HG02884 (cell line): ENCODE data around the gene MAGIX.

ENCODE experiments used
- ATAC-seq: cut with Tn5 transposase; IDR thresholded peaks from one replicate; pipeline ENCODE4 v1.9.1; 2021; ENCODE audit warnings: mild to moderate bottlenecking, moderate library complexity; ENCODE audit not compliant: unreplicated experiment

Gene MAGIX

DNA sequence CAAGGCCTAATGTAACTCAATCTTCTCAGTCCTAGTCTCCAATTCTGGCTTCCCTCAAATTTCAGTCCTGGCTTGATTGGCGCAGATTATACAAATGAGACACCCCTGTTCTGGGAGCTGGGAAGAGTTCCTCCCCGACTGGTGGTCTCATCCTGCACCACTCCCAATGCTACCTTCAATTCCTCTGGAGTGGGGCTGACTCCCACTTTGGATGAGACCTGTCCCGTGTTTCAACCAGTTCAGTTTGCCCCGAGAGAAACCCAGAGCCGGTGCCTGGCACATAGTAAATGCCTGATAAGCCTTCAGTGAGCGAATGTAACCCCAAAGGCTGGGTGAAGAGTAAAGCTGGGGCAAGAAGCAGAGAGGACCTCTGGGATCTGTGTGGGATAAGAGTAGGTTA lies 41.5 kb downstream of the MAGIX start:
- no peak for ATAC-seq

GRCh38 chrX:49204709-49205108 lies 42.2 kb downstream of the MAGIX start:
- no peak for ATAC-seq

GRCh38 chrX:49205443-49205842 lies 42.9 kb downstream of the MAGIX start:
- ATAC-seq: no peak

- no peak for ATAC-seq
These were observed 44.0 kb downstream of the MAGIX start for GRCh38 chrX:49206543-49206942.

- no peak for ATAC-seq
These were observed 45.8 kb downstream of the MAGIX start for GRCh38 chrX:49208399-49208798.

DNA sequence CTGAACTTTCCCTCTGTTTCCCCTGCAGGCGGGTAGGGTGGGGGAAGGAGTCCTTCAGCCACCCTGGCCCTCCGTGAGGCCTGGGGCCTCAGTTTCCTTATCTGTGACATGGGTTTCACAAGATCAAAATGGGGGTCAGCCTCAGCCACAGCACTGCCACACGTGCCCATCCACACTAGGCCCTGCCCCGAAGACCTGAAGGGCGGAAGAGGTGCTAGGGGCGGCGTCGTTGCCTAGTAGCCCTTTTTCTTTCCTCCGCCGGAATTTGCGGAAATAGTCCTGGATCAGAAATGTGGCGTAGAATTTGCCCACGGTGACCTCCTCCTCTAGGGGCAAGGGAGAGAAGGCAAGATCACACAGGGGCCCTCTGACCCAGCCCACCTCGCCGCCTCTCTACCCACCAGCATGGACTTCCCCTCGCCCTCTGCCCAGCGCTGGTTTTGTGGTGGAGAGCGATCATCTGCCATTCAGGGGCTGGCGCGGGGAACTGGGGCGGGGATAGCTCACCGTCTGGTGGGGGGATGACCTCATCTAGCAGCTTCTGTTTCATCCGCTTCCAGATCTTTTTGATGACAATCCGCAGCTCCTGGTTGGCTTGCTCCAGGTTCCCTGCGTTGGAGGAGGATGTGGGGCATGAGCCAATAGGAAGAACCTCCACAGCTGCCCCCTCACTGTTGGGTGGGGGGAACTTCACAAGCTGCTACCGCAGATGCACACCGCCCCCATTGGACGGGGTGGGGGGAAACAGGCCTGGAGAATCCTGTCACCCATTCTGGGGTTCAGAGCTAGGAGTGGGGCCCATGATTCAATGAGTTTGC lies 47.1 kb downstream of the MAGIX start:
- ATAC-seq: no peak

- no peak for ATAC-seq
These were observed 47.8 kb downstream of the MAGIX start for GRCh38 chrX:49210406-49210805.

- no peak for ATAC-seq
These were observed 48.5 kb downstream of the MAGIX start for GRCh38 chrX:49211074-49211473.

- no peak for ATAC-seq
These were observed 49.7 kb downstream of the MAGIX start for GRCh38 chrX:49212209-49212608.

GRCh38 chrX:49212861-49213260 lies 50.3 kb downstream of the MAGIX start:
- ATAC-seq: no peak

DNA sequence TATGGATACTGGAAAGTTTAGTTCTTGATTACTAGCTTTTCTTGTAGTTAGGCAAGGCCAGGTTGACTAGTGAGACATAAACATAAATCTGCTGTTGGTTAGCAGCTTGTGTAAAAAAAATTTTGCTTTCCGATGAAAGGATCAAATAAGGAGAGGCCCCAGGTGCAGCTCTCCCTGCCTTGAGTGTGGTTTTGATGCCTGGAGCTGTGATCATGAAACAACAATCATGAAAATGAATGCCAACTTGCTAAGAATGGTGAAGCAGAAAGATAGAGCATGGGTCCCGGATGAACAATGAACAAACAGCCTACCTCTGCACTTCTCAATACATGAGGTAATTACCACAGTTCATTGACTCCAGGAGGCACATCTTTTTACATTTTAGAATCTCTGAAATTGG lies 51.9 kb downstream of the MAGIX start:
- ATAC-seq: no peak

GRCh38 chrX:49214996-49215526 lies 52.5 kb downstream of the MAGIX start:
- no peak for ATAC-seq
